Loucy (cell line): ENCODE results near the gene IGFBP4.

Experiments used
- EZH2phosphoT487 ChIP-seq: fragments of 200-600 bp; IDR thresholded peaks from 2 replicates; pipeline ENCODE4 v1.6.1; 2018; ENCODE audit warnings: antibody characterized with exemption, mild to moderate bottlenecking, moderate library complexity, borderline replicate concordance
- TF ChIP-seq, protein P1 (sequence below): fragments of 200-600 bp; sonication (generic); conservative IDR thresholded peaks from 2 replicates; pipeline ENCODE4 v1.5.1; 2014; ENCODE audit warnings: mild to moderate bottlenecking, antibody characterized with exemption, low read length

DNA sequence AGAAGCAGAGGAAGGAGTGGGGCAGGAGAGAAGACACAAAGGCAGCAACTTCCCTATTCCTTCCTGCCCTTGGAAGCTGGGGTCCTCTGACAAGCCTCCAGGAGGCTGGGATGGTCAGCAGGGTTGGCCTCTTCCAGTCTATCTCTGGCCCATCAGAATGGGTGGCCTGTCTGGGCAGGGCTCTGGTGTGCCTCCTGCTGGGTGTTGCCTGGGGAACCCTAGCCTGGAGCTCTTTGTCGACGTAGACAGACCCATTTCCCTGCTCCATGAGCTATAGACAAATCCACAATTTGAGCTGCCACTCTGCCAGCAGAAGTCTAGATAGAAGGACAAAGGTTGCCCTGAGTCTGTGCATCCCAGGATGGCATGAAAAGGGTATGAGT lies 11.4 kb downstream of the IGFBP4 start:
- TF ChIP-seq, protein P1, sequence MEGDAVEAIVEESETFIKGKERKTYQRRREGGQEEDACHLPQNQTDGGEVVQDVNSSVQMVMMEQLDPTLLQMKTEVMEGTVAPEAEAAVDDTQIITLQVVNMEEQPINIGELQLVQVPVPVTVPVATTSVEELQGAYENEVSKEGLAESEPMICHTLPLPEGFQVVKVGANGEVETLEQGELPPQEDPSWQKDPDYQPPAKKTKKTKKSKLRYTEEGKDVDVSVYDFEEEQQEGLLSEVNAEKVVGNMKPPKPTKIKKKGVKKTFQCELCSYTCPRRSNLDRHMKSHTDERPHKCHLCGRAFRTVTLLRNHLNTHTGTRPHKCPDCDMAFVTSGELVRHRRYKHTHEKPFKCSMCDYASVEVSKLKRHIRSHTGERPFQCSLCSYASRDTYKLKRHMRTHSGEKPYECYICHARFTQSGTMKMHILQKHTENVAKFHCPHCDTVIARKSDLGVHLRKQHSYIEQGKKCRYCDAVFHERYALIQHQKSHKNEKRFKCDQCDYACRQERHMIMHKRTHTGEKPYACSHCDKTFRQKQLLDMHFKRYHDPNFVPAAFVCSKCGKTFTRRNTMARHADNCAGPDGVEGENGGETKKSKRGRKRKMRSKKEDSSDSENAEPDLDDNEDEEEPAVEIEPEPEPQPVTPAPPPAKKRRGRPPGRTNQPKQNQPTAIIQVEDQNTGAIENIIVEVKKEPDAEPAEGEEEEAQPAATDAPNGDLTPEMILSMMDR, result no peak
- TF ChIP-seq EZH2phosphoT487, result no peak
